IPS-18a (cell line): Measurements from ENCODE around the gene P2RY2.

Experiments used
- H3K27ac ChIP-seq: one replicate; pipeline ENCODE4 v1.5.1; 2013; ENCODE audit warnings: low read length
- H3K27me3 ChIP-seq: one replicate; pipeline ENCODE4 v1.6.1; 2013; ENCODE audit warnings: mild to moderate bottlenecking, low read length; ENCODE audit not compliant: control insufficient read depth, insufficient read depth
- H3K36me3 ChIP-seq: one replicate; pipeline ENCODE4 v1.6.1; 2013; ENCODE audit warnings: low read depth, low read length; ENCODE audit not compliant: control insufficient read depth
- H3K4me1 ChIP-seq: one replicate; pipeline ENCODE4 v1.6.1; 2013; ENCODE audit warnings: low read depth, low read length; ENCODE audit not compliant: control insufficient read depth
- H3K4me3 ChIP-seq: one replicate; pipeline ENCODE4 v1.5.1; 2013; ENCODE audit warnings: low read length
- H3K9ac ChIP-seq: one replicate; pipeline ENCODE4 v1.6.1; 2013; ENCODE audit warnings: mild to moderate bottlenecking, low read length, moderate library complexity
- H3K9me3 ChIP-seq: one replicate; pipeline ENCODE4 v1.6.1; 2013; ENCODE audit warnings: low read depth, low read length; ENCODE audit not compliant: control insufficient read depth

P2RY2 gene

DNA sequence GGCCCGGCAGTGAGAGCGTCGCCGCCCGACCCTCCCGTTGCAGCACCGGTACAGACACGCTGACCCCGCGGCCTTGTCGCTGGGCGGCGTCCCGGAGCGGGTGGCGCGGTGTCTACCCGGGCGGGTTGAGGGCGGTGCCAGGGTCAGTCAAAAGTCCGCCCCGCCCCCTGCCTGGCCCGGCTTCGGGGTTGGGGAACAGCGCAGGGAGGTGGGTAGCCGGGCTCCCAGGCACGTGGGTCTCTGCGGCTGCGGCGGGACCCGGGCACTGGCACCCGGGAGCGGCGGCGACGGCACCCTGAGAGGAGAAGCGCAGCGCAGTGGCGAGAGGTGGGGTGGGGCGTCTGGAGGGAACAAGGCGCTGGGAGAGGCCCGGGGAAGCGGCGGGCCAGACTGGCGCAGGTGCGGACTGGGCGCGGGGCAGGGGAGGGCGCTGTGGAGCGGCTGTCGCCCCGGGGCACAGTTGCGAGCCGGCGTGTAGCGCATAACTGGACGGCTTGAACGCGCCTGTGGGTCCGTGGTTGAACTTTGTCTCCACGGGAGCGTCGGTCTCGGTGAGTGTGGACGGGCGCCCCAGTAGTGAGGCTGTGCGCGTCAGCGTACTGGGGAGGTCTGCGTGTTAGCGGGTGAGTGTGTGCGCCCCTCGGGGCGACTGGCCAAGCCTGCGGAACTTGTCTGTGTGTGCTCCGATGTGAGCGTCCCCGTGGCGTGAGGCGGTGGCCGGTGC, at the start of gene P2RY2:
TSS of gene P2RY2 (plus strand) at position 176 of the 724 bp plus-strand sequence. CDS start 15,879 bp downstream, outside the sequence.
- H3K27ac ChIP-seq: no peak within 1 kb of the TSS
- no peaks in the 10 kb centered on the region for H3K9me3 ChIP-seq
- H3K27me3 ChIP-seq: peaks cover 34% of the 10 kb centered on the region
- H3K36me3 ChIP-seq: no peaks in the 10 kb centered on the region
- no peak within 1 kb of the TSS for H3K9ac ChIP-seq
- H3K4me3 ChIP-seq: peak within 1 kb of the TSS; percentile 60
- no peaks in the 10 kb centered on the region for H3K4me1 ChIP-seq

DNA sequence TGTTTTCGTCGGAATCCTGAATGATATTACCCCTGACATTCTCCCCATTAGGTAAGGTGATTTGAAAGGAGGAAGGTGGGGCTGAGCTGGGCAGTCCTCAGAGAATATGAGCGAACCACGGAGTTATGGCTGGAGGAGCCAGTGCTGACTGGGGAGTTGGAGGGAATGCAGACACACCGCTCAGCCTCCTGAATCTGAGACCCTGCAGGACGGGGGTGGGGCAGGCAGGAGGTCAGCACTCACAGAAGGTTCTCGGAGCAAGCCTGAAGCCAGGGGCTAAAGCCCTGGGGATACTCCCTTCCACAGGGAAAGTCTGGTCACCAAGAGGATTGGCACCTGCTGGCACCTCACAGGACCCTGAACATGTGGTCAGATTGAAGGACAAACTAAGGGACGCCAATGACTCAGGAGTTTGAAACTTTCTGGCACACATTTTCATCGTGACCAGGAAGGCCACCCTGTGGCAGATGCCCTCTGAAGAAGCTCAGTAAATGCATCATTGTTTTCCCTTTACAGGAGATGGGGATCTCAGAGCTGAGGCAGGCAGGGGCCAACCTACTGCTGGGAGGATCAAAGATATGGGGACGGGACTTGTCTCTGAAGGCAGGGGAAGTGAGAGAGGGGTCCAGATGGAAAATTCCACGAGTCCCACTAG, 49.0 kb upstream of the P2RY2 start:
- H3K27me3 ChIP-seq: no peaks in the 10 kb centered on the region
- no peaks in the 10 kb centered on the region for H3K36me3 ChIP-seq
- no peaks in the 10 kb centered on the region for H3K9me3 ChIP-seq
- no peak overlapping the region for H3K27ac ChIP-seq
- no peak overlapping the region for H3K4me3 ChIP-seq
- peaks cover 11% of the 10 kb centered on the region for H3K4me1 ChIP-seq
- H3K9ac ChIP-seq: no peak overlapping the region

DNA sequence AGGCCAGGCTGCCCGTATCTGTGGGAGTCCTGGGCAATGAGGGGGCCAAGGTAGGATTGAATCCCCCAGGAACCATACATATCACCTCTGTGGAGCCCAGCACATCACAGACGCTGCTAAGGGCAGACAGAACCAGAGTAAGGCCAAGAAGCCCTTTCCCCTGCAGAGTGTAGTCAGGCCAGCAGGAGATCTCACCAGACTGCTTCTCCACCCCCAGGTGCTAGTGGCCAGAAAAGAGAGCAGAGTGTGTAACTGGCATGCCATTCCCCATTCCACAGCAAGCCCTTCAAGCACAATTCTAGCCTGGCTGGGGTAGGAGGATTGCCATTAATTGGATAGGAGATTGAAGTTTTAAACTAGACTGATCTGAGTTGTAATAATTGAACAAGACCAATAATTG, 47.9 kb upstream of the P2RY2 start:
- Histone ChIP-seq H3K4me3 (no peak overlapping the region), H3K9me3 (no peaks in the 10 kb centered on the region), H3K36me3 (no peaks in the 10 kb centered on the region), H3K27ac (no peak overlapping the region), H3K9ac (no peak overlapping the region), H3K4me1 (peaks cover 11% of the 10 kb centered on the region), H3K27me3 (no peaks in the 10 kb centered on the region)

DNA sequence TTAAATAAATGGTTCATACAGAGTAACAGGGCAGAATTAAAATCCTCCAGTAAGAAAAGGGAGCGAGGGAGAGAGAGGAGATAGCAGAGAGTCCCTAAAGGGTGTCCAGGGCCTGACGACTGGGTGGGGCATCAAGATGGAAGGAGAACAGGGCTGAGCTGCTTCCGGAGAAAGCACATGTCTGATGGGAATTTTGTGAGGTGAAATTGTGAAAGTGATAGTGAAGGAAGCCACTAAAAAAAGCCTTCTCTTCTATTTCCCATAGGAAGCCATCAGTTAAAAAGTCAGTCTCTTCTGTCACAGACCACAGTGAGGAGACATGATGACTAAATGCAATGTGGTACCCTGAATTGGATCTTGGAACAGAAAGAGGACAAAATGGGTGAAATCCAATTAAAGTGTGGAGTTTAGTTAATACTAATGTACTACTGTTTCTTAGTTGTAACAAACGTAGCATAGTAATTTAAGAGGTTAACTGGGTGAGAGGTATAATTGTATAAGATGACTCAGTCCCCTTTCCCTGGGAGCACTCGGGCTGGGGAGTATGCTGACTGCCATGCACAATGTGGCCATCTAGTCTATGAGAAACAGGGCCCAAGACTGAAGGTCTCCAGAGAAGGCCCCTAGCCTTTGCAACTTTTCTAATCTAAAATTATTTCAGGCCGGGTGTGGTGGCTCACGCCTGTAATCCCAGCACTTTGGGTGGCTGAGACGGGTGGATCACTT, 46.5 kb upstream of the P2RY2 start:
- H3K27me3 ChIP-seq: no peaks in the 10 kb centered on the region
- no peaks in the 10 kb centered on the region for H3K9me3 ChIP-seq
- no peak overlapping the region for H3K4me3 ChIP-seq
- H3K4me1 ChIP-seq: peaks cover 11% of the 10 kb centered on the region
- H3K27ac ChIP-seq: no peak overlapping the region
- no peaks in the 10 kb centered on the region for H3K36me3 ChIP-seq
- H3K9ac ChIP-seq: no peak overlapping the region

DNA sequence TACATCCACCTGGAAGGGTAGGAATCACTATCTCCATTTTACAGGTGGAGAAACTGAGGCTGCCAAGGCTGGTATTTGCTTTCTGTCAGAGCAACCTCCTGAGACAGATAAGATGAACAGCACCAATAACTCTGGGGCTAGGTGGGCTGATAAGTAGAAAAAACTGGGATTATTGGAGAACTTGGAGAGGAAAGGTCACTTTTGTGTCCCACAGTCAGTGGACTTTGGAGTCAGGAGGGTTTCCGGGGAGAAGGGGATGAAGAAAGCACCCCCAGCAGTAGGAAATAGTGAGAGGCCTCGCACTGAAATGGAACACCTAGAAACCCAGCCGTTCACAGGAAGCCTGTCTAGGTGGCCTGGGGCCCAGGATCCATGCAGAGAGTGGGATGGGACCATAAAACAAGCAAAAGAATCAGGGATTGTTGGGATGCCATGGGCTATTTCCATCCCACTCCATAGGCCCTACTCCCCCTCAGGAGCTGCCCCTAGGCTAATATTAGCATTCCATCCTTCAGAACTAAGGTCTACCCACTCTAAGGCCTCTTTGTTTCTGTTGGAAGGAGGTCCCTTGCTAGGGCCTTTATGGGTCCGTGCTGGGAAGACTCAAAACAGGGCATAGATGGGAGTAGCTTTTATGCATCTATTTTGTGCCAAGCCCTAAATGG, 45.0 kb upstream of the P2RY2 start:
- peaks cover 11% of the 10 kb centered on the region for H3K4me1 ChIP-seq
- no peaks in the 10 kb centered on the region for H3K9me3 ChIP-seq
- no peak overlapping the region for H3K4me3 ChIP-seq
- no peaks in the 10 kb centered on the region for H3K27me3 ChIP-seq
- no peak overlapping the region for H3K9ac ChIP-seq
- H3K36me3 ChIP-seq: no peaks in the 10 kb centered on the region
- no peak overlapping the region for H3K27ac ChIP-seq

DNA sequence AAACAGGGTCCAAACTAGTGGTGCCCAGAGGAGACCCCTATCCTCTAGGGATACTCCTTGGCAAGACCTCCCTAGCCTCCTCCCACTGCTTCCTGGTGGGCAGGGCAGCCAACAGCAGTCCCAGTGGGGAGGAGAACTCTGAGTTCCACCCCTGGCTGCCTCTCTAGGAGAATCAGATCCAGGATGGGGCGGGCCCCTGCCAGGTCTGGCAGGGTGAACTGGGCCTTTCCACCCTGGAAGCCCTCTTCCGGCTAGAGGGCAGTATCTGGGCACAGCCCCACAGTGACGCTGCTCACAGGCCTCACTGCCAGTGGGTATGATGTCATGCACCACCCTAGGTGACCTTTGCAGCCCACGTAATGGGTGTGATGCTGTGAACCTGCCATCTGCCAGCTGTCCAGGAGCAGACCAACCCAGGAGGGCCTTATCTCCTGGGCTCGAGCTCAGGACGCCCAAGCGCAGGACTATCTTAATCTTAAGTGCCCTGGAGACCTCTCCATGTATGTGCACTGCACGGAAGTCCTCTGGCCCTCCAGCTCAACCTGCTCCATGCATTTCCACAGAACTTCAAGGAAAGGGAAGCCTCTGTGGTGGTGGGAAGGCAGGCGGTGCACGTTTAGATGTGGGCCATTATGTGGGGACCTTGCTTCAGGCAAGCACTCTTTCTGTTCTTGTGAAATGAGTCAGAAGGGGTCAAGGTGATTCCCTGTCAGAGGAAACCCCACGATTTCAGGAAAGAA, 44.2 kb upstream of the P2RY2 start:
- Histone ChIP-seq H3K27ac (no peak overlapping the region), H3K36me3 (no peaks in the 10 kb centered on the region), H3K4me1 (peaks cover 9% of the 10 kb centered on the region), H3K9ac (no peak overlapping the region), H3K4me3 (no peak overlapping the region), H3K27me3 (no peaks in the 10 kb centered on the region), H3K9me3 (no peaks in the 10 kb centered on the region)

DNA sequence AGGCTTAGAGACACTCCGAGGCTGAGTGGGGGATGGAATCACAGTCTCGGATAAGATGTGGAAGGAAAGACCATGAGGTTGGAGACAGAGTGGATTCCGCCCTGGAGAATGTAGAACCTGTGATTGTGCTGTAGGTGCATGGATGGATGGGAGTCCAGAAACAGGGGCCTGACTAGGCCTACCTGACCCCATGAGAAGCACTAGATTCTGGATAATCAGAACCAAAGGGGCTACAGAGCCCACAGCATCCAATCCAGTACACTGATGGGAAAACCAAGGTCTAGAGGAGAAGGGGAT, 43.6 kb upstream of the P2RY2 start:
- no peak overlapping the region for H3K4me3 ChIP-seq
- H3K36me3 ChIP-seq: no peaks in the 10 kb centered on the region
- no peaks in the 10 kb centered on the region for H3K9me3 ChIP-seq
- no peak overlapping the region for H3K9ac ChIP-seq
- peaks cover 3% of the 10 kb centered on the region for H3K4me1 ChIP-seq
- no peaks in the 10 kb centered on the region for H3K27me3 ChIP-seq
- no peak overlapping the region for H3K27ac ChIP-seq

DNA sequence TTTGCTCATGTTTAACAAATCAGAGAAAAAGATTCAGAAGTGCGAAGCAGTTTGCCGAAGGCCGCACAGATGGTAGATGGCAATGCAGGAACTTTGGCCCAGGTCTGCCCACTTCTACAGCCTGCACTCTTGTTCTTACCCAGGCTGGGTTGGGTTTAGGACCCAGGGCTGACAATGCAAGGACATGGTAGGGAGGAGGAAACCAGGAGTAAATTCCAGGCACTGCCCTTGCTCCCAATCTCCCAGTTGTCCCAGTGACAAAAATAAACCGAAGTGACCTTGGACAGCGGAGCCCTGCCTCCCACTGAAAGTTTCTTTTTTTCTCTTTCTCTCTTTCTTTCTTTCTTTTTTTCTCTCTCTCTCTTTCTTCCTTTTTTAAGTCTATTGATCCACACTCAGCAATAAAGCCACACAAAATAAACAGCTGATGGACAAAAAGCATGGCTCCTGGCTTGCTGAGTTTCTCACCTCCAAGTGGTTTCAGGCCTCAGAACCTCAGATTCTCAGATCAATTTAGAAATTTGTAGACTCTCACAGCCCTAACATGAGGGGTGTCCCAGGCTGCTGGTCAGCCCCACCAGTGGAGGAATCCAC, 42.4 kb upstream of the P2RY2 start:
- H3K27ac ChIP-seq: no peak overlapping the region
- no peak overlapping the region for H3K4me3 ChIP-seq
- H3K9ac ChIP-seq: no peak overlapping the region
- no peaks in the 10 kb centered on the region for H3K36me3 ChIP-seq
- no peaks in the 10 kb centered on the region for H3K9me3 ChIP-seq
- H3K4me1 ChIP-seq: no peaks in the 10 kb centered on the region
- H3K27me3 ChIP-seq: no peaks in the 10 kb centered on the region

DNA sequence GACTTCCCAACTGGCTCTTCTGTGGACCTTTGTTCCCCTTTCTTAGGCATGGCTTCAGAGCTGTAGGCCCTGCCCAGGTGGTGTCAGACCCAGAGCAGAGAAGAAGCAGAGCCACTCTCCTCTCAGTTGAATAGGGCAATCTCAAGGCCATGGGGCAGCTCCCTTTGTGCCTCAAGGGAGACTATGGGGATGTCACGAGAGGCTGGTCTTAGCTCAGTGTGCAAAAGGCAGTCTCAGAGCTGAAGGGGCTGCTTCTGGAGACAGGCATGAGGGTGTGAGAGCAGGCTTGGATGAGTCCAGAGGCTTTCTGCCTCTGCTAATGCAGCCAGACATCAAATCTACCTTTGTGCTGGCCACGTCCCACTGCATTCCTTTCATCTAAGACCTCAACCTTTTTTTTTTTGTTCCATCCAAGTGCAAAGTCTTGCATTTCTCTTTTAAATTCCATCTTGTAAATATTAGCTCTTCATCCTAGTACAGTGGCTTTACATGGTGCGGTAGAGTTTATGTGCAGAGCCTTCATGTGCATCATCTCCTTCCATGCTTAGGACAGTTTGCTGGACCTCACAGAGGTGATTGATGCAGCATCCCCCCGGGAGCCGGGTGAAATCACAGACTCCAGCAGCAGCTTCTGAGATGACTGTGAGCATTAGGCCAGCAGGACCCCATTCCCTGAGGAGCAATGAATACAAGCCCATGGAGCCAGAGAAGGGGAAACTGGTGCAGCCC, 41.8 kb upstream of the P2RY2 start:
- no peaks in the 10 kb centered on the region for H3K9me3 ChIP-seq
- H3K27ac ChIP-seq: no peak overlapping the region
- H3K36me3 ChIP-seq: no peaks in the 10 kb centered on the region
- no peak overlapping the region for H3K9ac ChIP-seq
- no peaks in the 10 kb centered on the region for H3K27me3 ChIP-seq
- H3K4me1 ChIP-seq: no peaks in the 10 kb centered on the region
- no peak overlapping the region for H3K4me3 ChIP-seq

DNA sequence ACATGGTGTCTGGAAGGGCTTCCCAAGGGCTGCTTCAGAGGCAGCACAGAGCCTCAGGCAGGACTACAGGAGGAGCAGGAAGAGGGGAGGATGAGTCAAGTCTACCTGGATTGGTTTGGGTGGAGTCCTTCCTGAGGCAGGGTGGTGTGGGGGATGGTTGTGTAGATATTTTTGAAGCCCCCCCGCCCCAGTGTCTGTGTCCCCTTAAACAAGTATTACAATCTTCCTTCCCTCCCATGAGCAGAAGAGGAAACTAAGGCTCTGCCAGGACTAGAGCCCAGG, 41.3 kb upstream of the P2RY2 start:
- Histone ChIP-seq H3K36me3 (no peaks in the 10 kb centered on the region), H3K27me3 (no peaks in the 10 kb centered on the region), H3K9ac (no peak overlapping the region), H3K9me3 (no peaks in the 10 kb centered on the region), H3K4me1 (no peaks in the 10 kb centered on the region), H3K27ac (no peak overlapping the region), H3K4me3 (no peak overlapping the region)
